Left lung (tissue), 10 donors: ENCODE results near the gene ASTN1. TPM values are rescaled to one million over a fixed set of nuclear protein-coding genes. Genes with fewer than 3 reads are reported as not detected.
A peak's percentile ranks its signal among the peaks of the same experiment; 100 is the strongest.

Experiments used
- ATAC-seq: fragments of 200-7000 bp; cut with Tn5 transposase; one replicate; pipeline ENCODE4 v1.9.1; 2020; ENCODE audit warnings: moderate library complexity
- DNase-seq, 4 donors: peaks; one replicate each; pipeline ENCODE4 v3.0.0-alpha.2; 2013 to 2020
- H3K27ac ChIP-seq, 2 donors: fragments of 200-600 bp; sonication (generic) in 1 of 2; one replicate each; pipeline versions ENCODE4 v1.5.0 to v1.8.0; 2020 to 2021
- H3K27me3 ChIP-seq, 2 donors: fragments of 200-600 bp; sonication (generic) in 1 of 2; one replicate each; pipeline versions ENCODE4 v1.5.0 to v1.8.0; 2020 to 2021
- H3K36me3 ChIP-seq, 2 donors: fragments of 200-600 bp; sonication (generic) in 1 of 2; one replicate each; pipeline versions ENCODE4 v1.5.0 to v1.8.0; 2020 to 2021
- H3K4me1 ChIP-seq, 2 donors: fragments of 200-600 bp; one replicate each; pipeline ENCODE4 v1.8.0; 2021
- H3K4me3 ChIP-seq, 2 donors: fragments of 200-600 bp; sonication (generic) in 1 of 2; one replicate each; pipeline versions ENCODE4 v1.5.0 to v1.8.0; 2020 to 2021; ENCODE audit warnings: mild to moderate bottlenecking in 1 of 2
- H3K9me3 ChIP-seq, 2 donors: fragments of 200-600 bp; sonication (generic) in 1 of 2; one replicate each; pipeline versions ENCODE4 v1.5.0 to v1.8.0; 2020 to 2021
- CTCF ChIP-seq, 2 donors: fragments of 200-600 bp; sonication (generic) in 1 of 2; IDR thresholded peaks; one replicate each; pipeline versions ENCODE4 v1.5.0 to v1.8.0; 2021; ENCODE audit warnings: antibody characterized with exemption in 2 of 2
- intact Hi-C, 2 donors: fragments of 100-400 bp; cut with DNase I; formaldehyde crosslinking; loops; one replicate each; pipeline versions ENCODE4 v1.11.2 to v1.14.2; 2022
- polyA plus RNA-seq, 6 donors: library from polyadenylated mRNA; unstranded; fragments of 120-200 nt; gene quantifications; one replicate each; pipeline ENCODE4 v1.2.1, GENCODE V29; 2013; ENCODE audit not compliant: insufficient read length in 6 of 6
- total RNA-seq, 2 donors: library from RNA; stranded (reverse); fragmentation: NEBNext Ultra II Directional; extraction: Animal tissue kit (Norgen Biotek cat#: 25700); gene quantifications; one replicate each; pipeline ENCODE4 v1.2.1, GENCODE V29; 2021
- donor health status: DM: no; HTN: yes; CAD: no.
- donor health status: DM: no; HTN: no; CAD: no.

Gene ASTN1
- total and polyA plus RNA-seq, 8 donors = 0.10 to 3.1 (median 2.2) TPM

GRCh38 chr1:176989023-176989422, 175.5 kb downstream of the ASTN1 start:
- no peak for TF ChIP-seq CTCF (IDR thresholded peaks at IDR 0.05)
- no peak for ATAC-seq
- Histone ChIP-seq H3K27ac (no peak overlapping the region), H3K4me1 (no peaks in the 10 kb centered on the region), H3K9me3 (no peaks in the 10 kb centered on the region), H3K27me3 (no peaks in the 10 kb centered on the region), H3K36me3 (no peaks in the 10 kb centered on the region), H3K4me3 (no peak overlapping the region)
- intact Hi-C loops = no loop called here
- DNase-seq = no peak

- Histone ChIP-seq H3K9me3 (no peaks in the 10 kb centered on the region), H3K27ac (no peak overlapping the region), H3K4me3 (no peak overlapping the region), H3K36me3 (no peaks in the 10 kb centered on the region), H3K27me3 (no peaks in the 10 kb centered on the region), H3K4me1 (no peaks in the 10 kb centered on the region)
- intact Hi-C loops = no loop called here
- no peak for TF ChIP-seq CTCF (IDR thresholded peaks at IDR 0.05)
- DNase-seq (peak in 1 of 4 donors; percentile 55), ATAC-seq (no peak)
Observed at GRCh38 chr1:176987016-176987415, 177.5 kb downstream of the ASTN1 start.

GRCh38 chr1:176983731-176984130, 180.8 kb downstream of the ASTN1 start:
- H3K4me1 ChIP-seq = no peaks in the 10 kb centered on the region
- DNase-seq = no peak
- no peak for TF ChIP-seq CTCF (IDR thresholded peaks at IDR 0.05)
- H3K9me3 ChIP-seq = no peaks in the 10 kb centered on the region
- H3K36me3 ChIP-seq = no peaks in the 10 kb centered on the region
- H3K27ac ChIP-seq = no peak overlapping the region
- no peak overlapping the region for H3K4me3 ChIP-seq
- H3K27me3 ChIP-seq = no peaks in the 10 kb centered on the region
- intact Hi-C loops = no loop called here
- no peak for ATAC-seq

- H3K27me3 ChIP-seq = no peaks in the 10 kb centered on the region
- H3K36me3 ChIP-seq = no peaks in the 10 kb centered on the region
- TF ChIP-seq CTCF (IDR thresholded peaks at IDR 0.05) = no peak
- no peak for ATAC-seq
- intact Hi-C loops = no loop called here
- no peak overlapping the region for H3K4me3 ChIP-seq
- no peaks in the 10 kb centered on the region for H3K4me1 ChIP-seq
- no peaks in the 10 kb centered on the region for H3K9me3 ChIP-seq
- no peak for DNase-seq
- no peak overlapping the region for H3K27ac ChIP-seq
Observed at GRCh38 chr1:176976771-176977170, 187.7 kb downstream of the ASTN1 start.

- no peak for ATAC-seq
Observed at GRCh38 chr1:176976225-176976624, 188.3 kb downstream of the ASTN1 start.

More at GRCh38 chr1:176976225-176976624, 188.3 kb downstream of the ASTN1 start:
- no peak for DNase-seq
- Histone ChIP-seq H3K9me3 (no peaks in the 10 kb centered on the region), H3K4me1 (no peaks in the 10 kb centered on the region), H3K4me3 (no peak overlapping the region), H3K27ac (no peak overlapping the region), H3K36me3 (no peaks in the 10 kb centered on the region), H3K27me3 (no peaks in the 10 kb centered on the region)
- intact Hi-C loops = no loop called here
- no peak for TF ChIP-seq CTCF (IDR thresholded peaks at IDR 0.05)
